H1 (cell line): ENCODE results near the gene ITGA6. TPM values are rescaled to one million over a fixed set of nuclear protein-coding genes. Genes with fewer than 3 reads are reported as not detected.

Experiments used
- CTCF ChIA-PET: fragments of 300-600 bp; sonication (Branson Sonifier 250); formaldehyde crosslinking; loops from one replicate; lab custom pipeline; 2021; ENCODE audit not compliant: partially characterized antibody; lab: Charles Lee
- POLR2A ChIA-PET: fragments of 300-600 bp; sonication (Branson Sonifier 250); formaldehyde crosslinking; loops from one replicate; lab custom pipeline; 2021; ENCODE audit warnings: inconsistent platforms; ENCODE audit not compliant: partially characterized antibody; lab: Charles Lee
- DNase-seq, 2 experiments: peaks; one replicate each; pipeline versions ENCODE4 v3.0.0 to v3.0.0-alpha.2; 2010 to 2022; ENCODE audit warnings: low spot score in 2 of 2, low read depth in 1 of 2, mixed read lengths in 1 of 2
- FAIRE-seq: peaks from 2 replicates; lab custom pipeline; 2011; peaks lifted over from hg19 to GRCh38; lab: Jason Lieb, UNC
- H2AFZ ChIP-seq: 2 replicates; pipeline ENCODE4 v1.8.1; 2012; ENCODE audit warnings: low read length, inconsistent platforms
- H2AK5ac ChIP-seq: 2 replicates; pipeline ENCODE4 v1.6.1; 2013; ENCODE audit warnings: low read depth, low read length
- H2BK120ac ChIP-seq: replicated peaks from 2 replicates; pipeline ENCODE3; 2013; ENCODE audit warnings: low read depth, low read length, inconsistent platforms
- H2BK12ac ChIP-seq: 2 replicates; pipeline ENCODE4 v1.6.1; 2013; ENCODE audit warnings: low read depth, low read length
- H2BK15ac ChIP-seq: 2 replicates; pipeline ENCODE4 v1.6.1; 2013; ENCODE audit warnings: low read length
- H2BK20ac ChIP-seq: 2 replicates; pipeline ENCODE4 v1.6.1; 2013; ENCODE audit warnings: low read length
- H2BK5ac ChIP-seq: 2 replicates; pipeline ENCODE4 v1.6.1; 2013; ENCODE audit warnings: low read depth, low read length
- H3K14ac ChIP-seq: 2 replicates; pipeline ENCODE4 v1.6.1; 2013; ENCODE audit warnings: inconsistent platforms; ENCODE audit not compliant: insufficient read length
- H3K18ac ChIP-seq: 2 replicates; pipeline ENCODE4 v1.6.1; 2013; ENCODE audit warnings: low read length; ENCODE audit errors: extremely low read depth
- H3K23ac ChIP-seq: 2 replicates; pipeline ENCODE4 v1.6.1; 2013; ENCODE audit warnings: inconsistent platforms; ENCODE audit not compliant: insufficient read length
- H3K23me2 ChIP-seq: 2 replicates; pipeline ENCODE4 v1.6.1; 2013; ENCODE audit warnings: low read depth, low read length
- H3K27ac ChIP-seq: 2 replicates; pipeline ENCODE4 v1.6.1; 2011; ENCODE audit warnings: low read depth, low read length, inconsistent platforms
- H3K27me3 ChIP-seq, 4 experiments: replicated peaks in 1 of 4; 1 replicate in 1 of 4; 2 replicates in 3 of 4; pipeline versions ENCODE4 v1.6.1 to v1.8.1; 2011 to 2013; ENCODE audit warnings: low read length in 3 of 4, mild to moderate bottlenecking in 3 of 4, inconsistent platforms in 2 of 4, mixed read lengths in 2 of 4, moderate library complexity in 1 of 4; ENCODE audit not compliant: control insufficient read depth in 3 of 4, insufficient read depth in 3 of 4; ENCODE audit errors: extremely low read depth in 1 of 4
- H3K36me3 ChIP-seq, 4 experiments: 2 replicates each; pipeline versions ENCODE4 v1.6.1 to v1.8.1; 2011 to 2013; ENCODE audit warnings: mild to moderate bottlenecking in 4 of 4, low read length in 3 of 4, moderate library complexity in 2 of 4, control low read depth in 1 of 4, inconsistent platforms in 1 of 4; ENCODE audit not compliant: insufficient read depth in 4 of 4, control insufficient read depth in 2 of 4
- H3K4ac ChIP-seq: replicated peaks from 2 replicates; pipeline ENCODE3; 2013; ENCODE audit warnings: low read length, low read depth, mixed read lengths, inconsistent platforms; ENCODE audit not compliant: insufficient read length
- H3K4me1 ChIP-seq, 4 experiments: replicated peaks in 1 of 4; 1 replicate in 1 of 4; 2 replicates in 3 of 4; pipeline versions ENCODE4 v1.6.1 to v1.8.1; 2011 to 2013; ENCODE audit warnings: low read length in 3 of 4, inconsistent platforms in 2 of 4, mixed read lengths in 1 of 4; ENCODE audit not compliant: insufficient read depth in 4 of 4, control insufficient read depth in 3 of 4
- H3K4me2 ChIP-seq, 2 experiments: 2 replicates each; pipeline versions ENCODE4 v1.6.1 to v1.8.1; 2011 to 2013; ENCODE audit warnings: low read depth in 2 of 2, low read length in 2 of 2, control low read depth in 1 of 2, inconsistent platforms in 1 of 2, mild to moderate bottlenecking in 1 of 2; ENCODE audit not compliant: insufficient read depth in 1 of 2
- H3K4me3 ChIP-seq, 4 experiments: fragments of 200-600, 300-600 bp in 1 of 4; sonication (generic), shearing (Covaris generic), sonication (Bioruptor Twin) in 1 of 4; 2 replicates each; pipeline versions ENCODE4 v1.5.1 to v1.8.1; 2011 to 2016; ENCODE audit warnings: low read length in 4 of 4, low read depth in 3 of 4, control low read depth in 2 of 4, inconsistent platforms in 2 of 4, mild to moderate bottlenecking in 2 of 4, mixed read lengths in 1 of 4, moderate library complexity in 1 of 4; ENCODE audit not compliant: insufficient read depth in 2 of 4; ENCODE audit errors: extremely low read depth in 1 of 4
- H3K56ac ChIP-seq: replicated peaks from 2 replicates; pipeline ENCODE3; 2013; ENCODE audit warnings: low read depth, mild to moderate bottlenecking, mixed read lengths, low read length, inconsistent platforms; ENCODE audit not compliant: insufficient read length
- H3K79me1 ChIP-seq: 2 replicates; pipeline ENCODE4 v1.6.1; 2013; ENCODE audit warnings: low read depth, low read length, control low read depth
- H3K79me2 ChIP-seq, 2 experiments: 2 replicates each; pipeline versions ENCODE4 v1.6.1 to v1.8.1; 2012 to 2013; ENCODE audit warnings: low read length in 2 of 2, mild to moderate bottlenecking in 2 of 2, inconsistent platforms in 1 of 2; ENCODE audit not compliant: insufficient read depth in 2 of 2, control insufficient read depth in 1 of 2
- H3K9ac ChIP-seq, 4 experiments: replicated peaks in 1 of 4; 1 replicate in 1 of 4; 2 replicates in 3 of 4; pipeline versions ENCODE4 v1.6.1 to v1.8.1; 2011 to 2013; ENCODE audit warnings: low read depth in 3 of 4, low read length in 3 of 4, control low read depth in 2 of 4, mild to moderate bottlenecking in 2 of 4, moderate library complexity in 2 of 4, inconsistent platforms in 1 of 4; ENCODE audit errors: extremely low read depth in 1 of 4
- H3K9me3 ChIP-seq, 2 experiments: 2 replicates each; pipeline versions ENCODE4 v1.6.1 to v1.8.1; 2012 to 2013; ENCODE audit warnings: mild to moderate bottlenecking in 2 of 2, moderate library complexity in 2 of 2, control low read depth in 1 of 2, inconsistent platforms in 1 of 2, low read depth in 1 of 2, low read length in 1 of 2, mixed read lengths in 1 of 2; ENCODE audit not compliant: insufficient read depth in 2 of 2
- H4K20me1 ChIP-seq, 2 experiments: replicated peaks in 1 of 2; 2 replicates each; pipeline versions ENCODE3 to v1.8.1; 2011 to 2013; ENCODE audit warnings: inconsistent platforms in 2 of 2, low read length in 2 of 2, mild to moderate bottlenecking in 1 of 2; ENCODE audit not compliant: insufficient read depth in 2 of 2, control insufficient read depth in 1 of 2
- H4K5ac ChIP-seq: 2 replicates; pipeline ENCODE4 v1.6.1; 2013; ENCODE audit warnings: low read length, low read depth, mixed read lengths, inconsistent platforms; ENCODE audit not compliant: insufficient read length
- H4K8ac ChIP-seq: 2 replicates; pipeline ENCODE4 v1.8.0; 2013; ENCODE audit warnings: mild to moderate bottlenecking, moderate library complexity, low read length, inconsistent platforms; ENCODE audit not compliant: insufficient read depth; ENCODE audit errors: extremely low read depth
- H4K91ac ChIP-seq: replicated peaks from 2 replicates; pipeline ENCODE3; 2013; ENCODE audit warnings: low read length, mixed read lengths, inconsistent platforms; ENCODE audit not compliant: insufficient read length
- BACH1 ChIP-seq: IDR thresholded peaks from 2 replicates; pipeline ENCODE4 v1.6.1; 2012; ENCODE audit warnings: low read length, improper control_type of control experiment
- CBX5 ChIP-seq: fragments of 300-800, 300-1000 bp; sonication (generic); IDR thresholded peaks from 2 replicates; pipeline ENCODE4 v1.7.1; 2016; ENCODE audit warnings: antibody characterized with exemption, low read length, low read depth
- CBX8 ChIP-seq: fragments of 300-800, 300-1000 bp; sonication (generic); IDR thresholded peaks from 2 replicates; pipeline ENCODE4 v1.7.1; 2016; ENCODE audit warnings: low read depth, low read length, borderline replicate concordance
- CHD1 ChIP-seq: IDR thresholded peaks from 2 replicates; pipeline ENCODE4 v1.6.1; 2012; ENCODE audit warnings: low read depth, low read length, improper control_type of control experiment
- GTF2F1 ChIP-seq: IDR thresholded peaks from 2 replicates; pipeline ENCODE4 v1.6.1; 2012; ENCODE audit warnings: low read depth, low read length, improper control_type of control experiment, borderline replicate concordance
- KDM1A ChIP-seq: fragments of 200-600, 300-600 bp; sonication (generic); IDR thresholded peaks from 2 replicates; pipeline ENCODE4 v1.7.1; 2016; ENCODE audit warnings: mild to moderate bottlenecking, low read length, borderline replicate concordance
- KDM4A ChIP-seq: IDR thresholded peaks from one replicate; pipeline ENCODE4 v1.7.1; 2012; ENCODE audit warnings: low read depth, mild to moderate bottlenecking, moderate library complexity, low read length, inconsistent platforms; ENCODE audit not compliant: severe bottlenecking
- NANOG ChIP-seq: IDR thresholded peaks from 2 replicates; pipeline ENCODE4 v1.6.1; 2011; ENCODE audit warnings: low read length, low read depth, mild to moderate bottlenecking, inconsistent platforms; ENCODE audit not compliant: insufficient read depth, poor library complexity, severe bottlenecking
- POU5F1 ChIP-seq: IDR thresholded peaks from 2 replicates; pipeline ENCODE4 v1.6.1; 2011; ENCODE audit warnings: low read depth, mild to moderate bottlenecking, low read length, moderate library complexity
- SRF ChIP-seq: IDR thresholded peaks from 2 replicates; pipeline ENCODE4 v1.6.1; 2011; ENCODE audit warnings: mild to moderate bottlenecking, low read depth, low read length, moderate library complexity
- TAF1 ChIP-seq: IDR thresholded peaks from 2 replicates; pipeline ENCODE4 v1.6.1; 2011; ENCODE audit warnings: mild to moderate bottlenecking, low read depth, low read length
- WGBS, 2 experiments: shearing (Covaris generic) in 1 of 2; methylation state at CpG; one replicate each; pipeline versions ENCODE4 v1.1.6 to v1.1.7; 2013 to 2015; ENCODE audit warnings: low lambda C conversion rate in 2 of 2, mixed read lengths in 2 of 2, inconsistent platforms in 1 of 2, low coverage in 1 of 2, missing lambda C conversion rate in 1 of 2; ENCODE audit not compliant: insufficient replicate concordance in 2 of 2, insufficient coverage in 1 of 2, insufficient read length in 1 of 2; ENCODE audit errors: extremely low coverage in 1 of 2, missing lambda C conversion rate in 1 of 2; 5-methylcytosine and 5-hydroxymethylcytosine counted together
- polyA plus RNA-seq, 7 experiments: library from polyadenylated mRNA; depleted of rRNA in 3 of 7; stranded (reverse) in 5 of 7; unstranded in 2 of 7; fragments of >200 nt in 5 of 7; fragments of 200-250 nt in 2 of 7; gene quantifications; 1 replicate in 5 of 7; 2 replicates in 1 of 7; 4 replicates in 1 of 7; pipeline versions ENCODE4 v1.2.1 to v1.2.3, GENCODE V29; 2011 to 2013; ENCODE audit warnings: missing spikeins in 2 of 7, mixed read lengths in 2 of 7
- total RNA-seq: library from RNA; stranded (reverse); fragmentation: NEBNext Ultra II Directional; extraction: Animal tissue kit (Norgen Biotek cat#: 25700); gene quantifications from 2 replicates; pipeline ENCODE4 v1.2.1, GENCODE V29; 2021

Gene ITGA6
- total and polyA plus RNA-seq, 2 of the 8 experiments (the other 6 are each of a cell fraction or from before 2014, with no cell fraction given), result 26.9 to 118 TPM

DNA sequence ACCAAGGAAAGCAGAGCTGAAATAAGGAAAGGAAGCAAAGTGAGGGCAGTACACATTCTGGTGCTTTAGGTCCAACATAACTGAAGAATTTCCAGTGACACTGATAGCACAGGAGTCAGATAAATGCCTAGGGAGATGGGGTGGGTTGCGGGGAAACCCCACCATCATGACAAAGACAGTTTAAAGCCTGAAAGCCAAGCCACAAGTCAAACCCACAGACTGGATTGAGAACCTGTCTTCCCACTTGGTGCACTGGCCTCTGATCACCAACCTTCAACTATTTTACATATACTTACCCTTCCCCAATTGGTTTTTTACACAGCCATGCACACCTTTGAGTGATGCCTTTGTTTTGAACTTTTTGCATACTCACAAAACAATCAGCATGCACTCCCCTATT, 106.3 kb downstream of the ITGA6 start:
- H4K8ac ChIP-seq, result no peak overlapping the region
- CTCF ChIA-PET, result interaction anchor here (1.5 kb wide), 1 partner anchor 10 kb away, joined by 3 read pairs; no protein-coding TSS in a partner anchor

More for the DNA sequence above, 106.3 kb downstream of the ITGA6 start:
- H3K79me1 ChIP-seq, result no peaks in the 10 kb centered on the region
- H3K18ac ChIP-seq, result peak overlapping the region; percentile 42; the same call in 1 of the 2 replicates
- H3K23ac ChIP-seq, result no peak overlapping the region
- peak overlapping the region; percentile 85; the same call in 1 of the 2 replicates for H2BK5ac ChIP-seq
- no peaks in the 10 kb centered on the region for H4K20me1 ChIP-seq
- DNase-seq (no peak), FAIRE-seq (no peak)
- H3K23me2 ChIP-seq, result peaks cover 2% of the 10 kb centered on the region; the same call in 1 of the 2 replicates
- H4K91ac ChIP-seq, result peak overlapping the region; percentile 69
- H3K79me2 ChIP-seq, result no peaks in the 10 kb centered on the region
- peak overlapping the region; percentile 26; the same call in 1 of the 2 replicates for H3K27ac ChIP-seq
- peaks cover 0 to 14% (median 11%) of the 10 kb centered on the region in 4 experiments; a peak in 5 of 7 replicates for H3K4me1 ChIP-seq
- 93% methylated on average over 1 of the region's 1 CpG; no CpG with 5 or more reads in 1 of the 2 experiments for WGBS, 2 experiments
- H4K5ac ChIP-seq, result no peak overlapping the region
- peak overlapping the region; percentile 26 to 55 for H3K4me2 ChIP-seq
- H2BK120ac ChIP-seq, result peak overlapping the region; percentile 58
- peak overlapping the region; percentile 7 for H3K4ac ChIP-seq
- H2AFZ ChIP-seq, result no peak overlapping the region
- H3K36me3 ChIP-seq, result peaks cover 0 to 32% (median 1%) of the 10 kb centered on the region in 4 experiments; a peak in 3 of 8 replicates
- no peak overlapping the region for H3K14ac ChIP-seq
- H3K9ac ChIP-seq, result peak overlapping the region in 1 of 4 experiments; percentile 28; a peak in 1 of 7 replicates
- H3K56ac ChIP-seq, result no peak overlapping the region
- H2BK20ac ChIP-seq, result peak overlapping the region; percentile 2; the same call in 1 of the 2 replicates
- H2BK12ac ChIP-seq, result 0 out of 2 replicates have a peak overlapping the region, but pooled peaks have one; percentile 30
- no peak overlapping the region for H2BK15ac ChIP-seq
- peaks cover 12 to 28% of the 10 kb centered on the region in 2 experiments for H3K9me3 ChIP-seq
- POLR2A ChIA-PET, result interaction anchor here (0.8 to 1.2 kb wide), 3 partner anchors 12 to 18 kb away, joined by 3 to 4 read pairs (median 3); no protein-coding TSS in a partner anchor
- TF ChIP-seq NANOG, result no peak
- no peak for TF ChIP-seq GTF2F1
- no peak for TF ChIP-seq KDM4A
- TF ChIP-seq CBX5, result no peak
- TF ChIP-seq TAF1, result no peak
- no peak for TF ChIP-seq CHD1
- no peak for TF ChIP-seq BACH1
- no peak for TF ChIP-seq POU5F1
- TF ChIP-seq KDM1A, result no peak
- TF ChIP-seq CBX8, result no peak
- TF ChIP-seq SRF, result no peak
- peak overlapping the region in 1 of 4 experiments; percentile 9; a peak in 1 of 8 replicates for H3K4me3 ChIP-seq
- H3K27me3 ChIP-seq, result no peaks in the 10 kb centered on the region
- H2AK5ac ChIP-seq, result peak overlapping the region; percentile 8; the same call in 1 of the 2 replicates
